GM12878 (cell line): Measurements from ENCODE around the gene CAMTA1. TPM values are rescaled to one million over a fixed set of nuclear protein-coding genes. Genes with fewer than 3 reads are reported as not detected.

ENCODE experiments used
- ATAC-seq: fragments of 200-7000 bp; cut with Tn5 transposase; 3 replicates; pipeline ENCODE4 v1.9.1; 2020; ENCODE audit warnings: mild to moderate bottlenecking, moderate library complexity
- BruUV-seq: library from RNA; stranded (reverse); fragments of 400-500 nt; replicated peaks from 2 replicates; lab custom pipeline; 2021; lab: Mats Ljungman, UMichigan
- CTCF ChIA-PET: fragments of 300-600 bp; sonication (Branson Sonifier 250); formaldehyde crosslinking; extraction: SDS; loops from one replicate; lab custom pipeline; 2021; ENCODE audit warnings: inconsistent platforms; lab: Yijun Ruan, JAX
- POLR2A ChIA-PET: fragments of 350-600 bp; formaldehyde crosslinking; extraction: SDS; loops from one replicate; lab custom pipeline; 2021; ENCODE audit warnings: inconsistent platforms; lab: Charles Lee
- RAD21 ChIA-PET: fragments of 300-600 bp; sonication (Branson Sonifier 250); formaldehyde crosslinking; loops from one replicate; lab custom pipeline; 2023; ENCODE audit warnings: antibody characterized with exemption; ENCODE audit not compliant: unreplicated experiment; lab: Charles Lee
- SMC1A ChIA-PET: fragments of 300-600 bp; sonication (Branson Sonifier 250); formaldehyde crosslinking; loops from one replicate; lab custom pipeline; 2023; ENCODE audit not compliant: unreplicated experiment, uncharacterized antibody; lab: Charles Lee
- DNase-seq: peaks from one replicate; pipeline ENCODE4 v3.0.0-alpha.2; 2011; ENCODE audit warnings: low read depth, low spot score
- FAIRE-seq: peaks from 3 replicates; lab custom pipeline; 2011; peaks lifted over from hg19 to GRCh38; lab: Jason Lieb, UNC
- H2AFZ ChIP-seq: 2 replicates; pipeline ENCODE4 v1.6.0; 2011; ENCODE audit warnings: low read depth, low read length, control low read depth; ENCODE audit not compliant: control insufficient read depth
- H3K27ac ChIP-seq: 2 replicates; pipeline ENCODE4 v1.5.1; 2011; ENCODE audit warnings: control low read depth; ENCODE audit not compliant: control insufficient read depth, insufficient read depth
- H3K27me3 ChIP-seq, 2 experiments: replicated peaks in 1 of 2; 2 replicates each; pipeline versions ENCODE4 v1.6.0 to v1.6.1; 2011; ENCODE audit warnings: low read length in 1 of 2; ENCODE audit not compliant: control insufficient read depth in 2 of 2, insufficient read depth in 2 of 2
- H3K36me3 ChIP-seq, 2 experiments: 2 replicates each; pipeline ENCODE4 v1.5.1; 2011; ENCODE audit warnings: low read length in 1 of 2; ENCODE audit not compliant: control insufficient read depth in 2 of 2, insufficient read depth in 2 of 2
- H3K4me1 ChIP-seq: 2 replicates; pipeline ENCODE4 v1.6.1; 2011; ENCODE audit warnings: mild to moderate bottlenecking, low read length, moderate library complexity, mixed read lengths; ENCODE audit not compliant: control insufficient read depth, insufficient read depth
- H3K4me2 ChIP-seq: 2 replicates; pipeline ENCODE4 v1.6.0; 2011; ENCODE audit warnings: control low read depth; ENCODE audit not compliant: control insufficient read depth, insufficient read depth
- H3K4me3 ChIP-seq: fragments of 200-600 bp; sonication (generic); 2 replicates; pipeline ENCODE4 v1.5.1; 2016
- H3K79me2 ChIP-seq: 2 replicates; pipeline ENCODE4 v1.6.0; 2011; ENCODE audit warnings: low read length; ENCODE audit not compliant: control insufficient read depth, insufficient read depth
- H3K9ac ChIP-seq: 2 replicates; pipeline ENCODE4 v1.8.0; 2011; ENCODE audit warnings: low read length, control low read depth, mixed read lengths; ENCODE audit not compliant: control insufficient read depth, insufficient read depth
- H3K9me3 ChIP-seq: replicated peaks from 3 replicates; pipeline ENCODE4 v1.5.1; 2011; ENCODE audit warnings: mild to moderate bottlenecking, low read length; ENCODE audit not compliant: control insufficient read depth, insufficient read depth
- H4K20me1 ChIP-seq: 2 replicates; pipeline ENCODE4 v1.6.0; 2011; ENCODE audit not compliant: control insufficient read depth, insufficient read depth
- ASH2L ChIP-seq: fragments of 300-600, 200-600 bp; sonication (generic); IDR thresholded peaks from 2 replicates; pipeline ENCODE4 v1.6.1; 2017; ENCODE audit warnings: low read depth, mild to moderate bottlenecking, borderline replicate concordance
- BCL11A ChIP-seq: IDR thresholded peaks from 2 replicates; pipeline ENCODE4 v1.6.1; 2011; ENCODE audit warnings: low read depth, low read length
- BCL3 ChIP-seq: IDR thresholded peaks from 2 replicates; pipeline ENCODE4 v1.6.1; 2011; ENCODE audit warnings: borderline replicate concordance, low read depth, mild to moderate bottlenecking, moderate library complexity, low read length; ENCODE audit not compliant: insufficient read depth, poor library complexity, severe bottlenecking
- CHD4 ChIP-seq: fragments of 200-600 bp; sonication (generic); IDR thresholded peaks from 2 replicates; pipeline ENCODE4 v1.6.1; 2016; ENCODE audit warnings: mild to moderate bottlenecking
- ESRRA ChIP-seq: IDR thresholded peaks from 2 replicates; pipeline ENCODE4 v1.6.1; 2012; ENCODE audit warnings: mild to moderate bottlenecking, low read length, improper control_type of control experiment
- GABPA ChIP-seq: IDR thresholded peaks from 2 replicates; pipeline ENCODE4 v1.6.1; 2014; ENCODE audit warnings: antibody characterized with exemption, low read depth, mild to moderate bottlenecking, inconsistent platforms
- GATAD2B ChIP-seq: fragments of 450-650 bp; conservative IDR thresholded peaks from 2 replicates; pipeline ENCODE4 v1.6.1; 2017; ENCODE audit warnings: low read depth, mild to moderate bottlenecking, moderate library complexity
- MYB ChIP-seq: fragments of 150-350 bp; IDR thresholded peaks from 2 replicates; pipeline ENCODE4 v1.6.1; 2014; ENCODE audit warnings: mild to moderate bottlenecking, low read depth, low read length, borderline replicate concordance
- NBN ChIP-seq: fragments of 450-650 bp; IDR thresholded peaks from 2 replicates; pipeline ENCODE4 v1.6.1; 2016
- PAX8 ChIP-seq: fragments of 450-650 bp; IDR thresholded peaks from 2 replicates; pipeline ENCODE4 v1.6.1; 2017; ENCODE audit warnings: mild to moderate bottlenecking, moderate library complexity
- PBX3 ChIP-seq: IDR thresholded peaks from 2 replicates; pipeline ENCODE4 v1.6.1; 2011; ENCODE audit warnings: mild to moderate bottlenecking, low read depth, low read length, moderate library complexity; ENCODE audit not compliant: insufficient replicate concordance
- RELB ChIP-seq: fragments of 450-650 bp; IDR thresholded peaks from 2 replicates; pipeline ENCODE4 v1.6.1; 2017; ENCODE audit warnings: low read depth, mild to moderate bottlenecking, moderate library complexity
- SIX5 ChIP-seq: IDR thresholded peaks from 2 replicates; pipeline ENCODE4 v1.6.1; 2011; ENCODE audit warnings: mild to moderate bottlenecking, low read depth, low read length, moderate library complexity; ENCODE audit not compliant: severe bottlenecking
- SMARCA5 ChIP-seq: fragments of 450-650 bp; IDR thresholded peaks from 2 replicates; pipeline ENCODE4 v1.6.1; 2017; ENCODE audit warnings: mild to moderate bottlenecking
- SP1 ChIP-seq: IDR thresholded peaks from one replicate; pipeline ENCODE4 v1.6.1; 2011; ENCODE audit warnings: low read depth, low read length
- SUPT20H ChIP-seq: IDR thresholded peaks from 2 replicates; pipeline ENCODE4 v1.6.1; 2011; ENCODE audit warnings: low read depth, mild to moderate bottlenecking, low read length, moderate library complexity, borderline replicate concordance; ENCODE audit not compliant: control insufficient read depth
- ZNF592 ChIP-seq: fragments of 450-650 bp; IDR thresholded peaks from 2 replicates; pipeline ENCODE4 v1.6.1; 2017; ENCODE audit warnings: mild to moderate bottlenecking, moderate library complexity
- WGBS: methylation state at CpG from one replicate; pipeline ENCODE4 v1.1.6; 2016; ENCODE audit warnings: low lambda C conversion rate; ENCODE audit not compliant: insufficient replicate concordance, insufficient coverage; ENCODE audit errors: missing lambda C conversion rate; 5-methylcytosine and 5-hydroxymethylcytosine counted together
- in situ Hi-C: fragments of 300-500 bp; cut with MboI; formaldehyde crosslinking; loops from 9 replicates; pipeline ENCODE4 v1.14.3; 2018; ENCODE audit warnings: mixed read lengths
- intact Hi-C: fragments of 100-400 bp; cut with micrococcal nuclease; formaldehyde crosslinking; loops from one replicate; pipeline ENCODE4 v1.14.2; 2022; ENCODE audit not compliant: unreplicated experiment
- polyA plus RNA-seq, 11 experiments: library from polyadenylated mRNA; depleted of rRNA in 4 of 11; unstranded in 6 of 11; stranded (reverse) in 5 of 11; fragments of >200 nt; fragmentation: Nextera tagmentation in 4 of 11; fragmentation: Illumina TruSeq in 1 of 11; extraction: Ambion mirVana in 4 of 11; extraction: Trizol in 1 of 11; gene quantifications; 1 replicate in 1 of 11; 2 replicates in 10 of 11; pipeline versions ENCODE4 v1.2.1 to v1.2.3, GENCODE V29; 2011 to 2016; ENCODE audit warnings: inconsistent platforms in 2 of 11, missing spikeins in 2 of 11, low read depth in 1 of 11
- total RNA-seq, 4 experiments: library from RNA; depleted of rRNA in 3 of 4; stranded (reverse); fragments of >200 nt in 3 of 4; fragmentation: Illumina TruSeq in 1 of 4; extraction: Trizol in 1 of 4; gene quantifications; 2 replicates each; pipeline versions ENCODE4 v1.2.1 to v1.2.3, GENCODE V29; 2013 to 2021

CAMTA1 gene
- total and polyA plus RNA-seq, 10 of the 15 experiments (the other 5 are each of a cell fraction or from before 2014, with no cell fraction given), result 37.7 to 148 (median 76.4) TPM

- RAD21 ChIA-PET, result no interaction called here
- POLR2A ChIA-PET, result interaction anchor here (0.6 kb wide), 1 partner anchor 131 kb away, joined by 3 read pairs; no protein-coding TSS in a partner anchor
- H4K20me1 ChIP-seq, result no peaks in the 10 kb centered on the region
- H3K4me2 ChIP-seq, result no peak overlapping the region
- H3K27me3 ChIP-seq, result no peaks in the 10 kb centered on the region
- FAIRE-seq (no peak), ATAC-seq (no peak)
- intact Hi-C loops (no loop called here), in situ Hi-C loops (no loop called here)
- no peak overlapping the region for H3K27ac ChIP-seq
- H3K4me3 ChIP-seq, result no peak overlapping the region
- peaks cover 1 to 2% of the 10 kb centered on the region in 2 experiments; a peak in 2 of 4 replicates for H3K36me3 ChIP-seq
- peaks cover 11% of the 10 kb centered on the region for H3K4me1 ChIP-seq
- H3K9ac ChIP-seq, result no peak overlapping the region
- CTCF ChIA-PET, result interaction anchor here (0.7 kb wide), 1 partner anchor 13 kb away, joined by 3 read pairs; no protein-coding TSS in a partner anchor
- H3K79me2 ChIP-seq, result no peaks in the 10 kb centered on the region
- BruUV-seq, result no TSS peak
- H3K9me3 ChIP-seq, result no peaks in the 10 kb centered on the region
- no peak overlapping the region for H2AFZ ChIP-seq
- no peak for TF ChIP-seq PAX8
- no peak for TF ChIP-seq GABPA
- no peak for TF ChIP-seq SMARCA5
- TF ChIP-seq ESRRA, result no peak
- no peak for TF ChIP-seq RELB
- no peak for TF ChIP-seq BCL3
- no peak for TF ChIP-seq BCL11A
- no peak for TF ChIP-seq GATAD2B
- TF ChIP-seq PBX3, result no peak
- no peak for TF ChIP-seq SIX5
- TF ChIP-seq ASH2L, result no peak
- no peak for TF ChIP-seq NBN
- no peak for TF ChIP-seq SUPT20H
- TF ChIP-seq ZNF592, result no peak
- no peak for TF ChIP-seq SP1
- no peak for TF ChIP-seq CHD4
- no peak for TF ChIP-seq MYB
- TF ChIP-seq, all 136 proteins: peak for 0
- SMC1A ChIA-PET, result interaction anchor here (3.8 to 6.3 kb wide), 2 partner anchors 15 to 80 kb away, joined by 9 to 68 read pairs; no protein-coding TSS in a partner anchor
- no peak for DNase-seq
- WGBS, result 59% methylated on average over 2 of the region's 2 CpGs
Measured at GRCh38 chr1:6886523-6886922, 101.3 kb downstream of the CAMTA1 start.
